UCSD-AML1 (cell line): ENCODE data around the gene NDUFA8.

ENCODE experiments used
- DNase-seq: peaks from one replicate; lab custom pipeline; 2025; ENCODE audit not compliant: unreplicated experiment; lab: John Stamatoyannopoulos, UW

NDUFA8 gene

GRCh38 chr9:122186301-122186700 is 26.7 kb upstream of the NDUFA8 start:
- DNase-seq = no peak

DNA sequence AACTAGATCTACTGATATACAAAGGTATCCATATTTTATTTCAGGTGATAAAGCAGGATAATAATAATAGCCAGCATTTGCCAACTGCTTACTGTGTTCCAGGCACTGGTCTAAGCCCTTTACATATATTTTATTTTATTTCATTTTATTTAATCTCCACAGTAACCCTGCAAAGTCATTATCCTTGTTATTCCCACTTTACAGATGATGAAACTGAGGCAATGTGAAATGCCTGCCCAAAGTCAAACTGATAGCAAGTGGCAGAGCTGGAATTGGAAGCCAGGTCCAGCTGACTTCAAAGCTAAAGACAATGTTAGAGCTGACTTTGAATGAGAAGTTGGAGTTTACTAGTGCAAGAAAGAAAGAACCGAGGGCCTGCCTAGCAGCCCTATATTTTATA is 25.0 kb upstream of the NDUFA8 start:
- no peak for DNase-seq

GRCh38 chr9:122183501-122183900 is 23.9 kb upstream of the NDUFA8 start:
- no peak for DNase-seq

DNA sequence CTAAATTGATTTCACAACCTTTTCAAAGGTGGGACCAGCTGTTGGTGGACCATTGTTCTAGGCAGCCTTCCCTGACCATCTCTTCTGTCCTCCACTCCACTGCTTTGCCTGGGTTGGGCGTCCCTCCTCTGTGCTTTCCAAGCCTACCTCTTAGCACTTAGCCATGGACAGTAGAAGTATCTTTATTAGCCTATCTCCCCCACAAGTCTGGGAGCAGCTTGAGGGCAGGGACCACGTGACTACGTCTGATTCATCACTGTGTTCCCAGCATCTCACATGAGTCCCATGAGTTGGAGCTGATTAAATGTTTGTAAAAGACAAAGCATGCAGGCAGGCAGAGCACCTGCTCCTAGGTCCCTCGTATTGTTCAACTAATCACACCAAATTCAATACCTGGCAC is 21.1 kb upstream of the NDUFA8 start:
- no peak for DNase-seq

- no peak for DNase-seq
Observed at GRCh38 chr9:122179690-122180074, 20.1 kb upstream of the NDUFA8 start.

GRCh38 chr9:122179054-122179689 is 19.6 kb upstream of the NDUFA8 start:
- DNase-seq = no peak

DNA sequence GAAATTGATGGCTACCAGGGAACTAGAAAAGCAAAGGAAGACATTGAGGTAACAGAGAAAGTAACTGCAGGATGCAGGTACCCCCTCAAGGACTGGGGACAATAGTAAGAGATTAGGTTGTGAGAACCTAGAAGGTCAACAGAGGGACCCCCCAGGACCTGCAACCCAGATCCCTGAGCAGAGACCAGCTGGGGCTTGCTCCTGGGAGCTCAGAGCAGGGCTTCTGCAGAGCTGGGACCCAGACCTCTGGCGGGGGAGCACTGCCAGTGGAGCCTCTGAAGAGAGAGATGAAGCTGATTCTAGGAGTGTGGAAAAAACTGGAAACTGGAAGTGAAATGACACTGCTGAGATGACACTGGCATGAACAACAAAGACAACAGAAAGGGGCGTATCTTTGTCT is 17.3 kb upstream of the NDUFA8 start:
- no peak for DNase-seq

GRCh38 chr9:122173670-122174069 is 14.1 kb upstream of the NDUFA8 start:
- no peak for DNase-seq

GRCh38 chr9:122172131-122172530 is 12.6 kb upstream of the NDUFA8 start:
- no peak for DNase-seq

DNA sequence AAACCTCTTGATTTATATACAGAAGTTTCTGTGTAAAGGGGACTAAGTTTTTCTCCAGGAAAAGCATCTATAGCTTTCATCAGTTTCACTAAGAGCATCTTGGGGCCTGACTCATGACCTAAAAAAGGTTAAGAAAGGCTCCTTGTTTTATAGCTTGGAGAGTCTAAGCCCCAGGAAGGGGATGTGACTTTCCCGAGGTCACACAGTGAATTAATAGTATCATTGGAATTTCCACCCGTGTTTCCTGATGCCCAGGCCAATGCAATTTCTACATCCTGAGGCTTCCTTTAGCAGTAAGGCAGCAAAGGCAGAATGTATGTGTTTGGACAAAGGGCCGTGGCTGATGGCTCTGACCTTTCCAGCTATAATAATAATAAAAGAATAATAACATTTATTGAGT is 8.8 kb upstream of the NDUFA8 start:
- DNase-seq = no peak

DNA sequence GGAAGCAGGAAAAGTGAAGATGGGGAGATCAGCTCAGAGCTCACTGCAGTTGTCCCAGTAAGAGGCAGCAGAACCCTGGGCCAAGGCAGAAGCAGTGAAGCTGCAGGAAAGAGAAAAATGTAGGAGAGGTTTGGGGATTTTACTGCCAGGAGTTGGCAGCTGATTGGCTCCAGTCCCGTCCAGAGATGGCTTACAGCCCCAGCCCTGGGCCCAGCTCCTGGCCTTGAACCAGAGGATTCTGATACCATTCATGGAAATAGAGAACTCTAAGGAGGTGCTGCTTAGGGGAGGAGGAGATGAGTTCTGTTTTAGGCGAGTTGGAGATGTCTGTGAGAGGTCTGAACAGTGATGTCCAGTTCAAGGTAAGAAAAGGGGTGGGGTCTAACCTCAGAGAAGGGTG is 4.7 kb upstream of the NDUFA8 start:
- no peak for DNase-seq

GRCh38 chr9:122162415-122162814 is 2.8 kb upstream of the NDUFA8 start:
- DNase-seq = no peak

DNA sequence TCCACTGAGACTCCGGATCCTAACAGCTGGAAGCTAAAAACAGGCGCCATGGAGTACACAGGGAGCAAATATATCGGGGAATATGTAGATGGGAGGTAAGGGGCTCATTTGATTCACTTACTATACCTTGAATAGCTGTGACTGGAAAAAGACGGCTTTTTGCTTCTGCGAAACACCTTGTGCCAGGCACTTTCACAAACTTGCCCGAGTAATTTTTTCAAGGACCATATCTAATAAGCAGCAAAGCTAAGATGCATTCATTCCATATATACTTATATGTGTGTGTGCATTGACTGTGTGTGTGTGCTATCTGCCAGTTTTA is 307 bp upstream of the NDUFA8 start:
- no peak for DNase-seq

GRCh38 chr9:122158202-122158601 is 1.4 kb downstream of the NDUFA8 start:
- DNase-seq = peak; percentile 54

GRCh38 chr9:122155796-122156195 is 3.8 kb downstream of the NDUFA8 start:
- DNase-seq = no peak

- DNase-seq = no peak
Observed at GRCh38 chr9:122151267-122151828, 8.2 kb downstream of the NDUFA8 start.

- DNase-seq = no peak
Observed at GRCh38 chr9:122145592-122145863, 14.1 kb downstream of the NDUFA8 start.

DNA sequence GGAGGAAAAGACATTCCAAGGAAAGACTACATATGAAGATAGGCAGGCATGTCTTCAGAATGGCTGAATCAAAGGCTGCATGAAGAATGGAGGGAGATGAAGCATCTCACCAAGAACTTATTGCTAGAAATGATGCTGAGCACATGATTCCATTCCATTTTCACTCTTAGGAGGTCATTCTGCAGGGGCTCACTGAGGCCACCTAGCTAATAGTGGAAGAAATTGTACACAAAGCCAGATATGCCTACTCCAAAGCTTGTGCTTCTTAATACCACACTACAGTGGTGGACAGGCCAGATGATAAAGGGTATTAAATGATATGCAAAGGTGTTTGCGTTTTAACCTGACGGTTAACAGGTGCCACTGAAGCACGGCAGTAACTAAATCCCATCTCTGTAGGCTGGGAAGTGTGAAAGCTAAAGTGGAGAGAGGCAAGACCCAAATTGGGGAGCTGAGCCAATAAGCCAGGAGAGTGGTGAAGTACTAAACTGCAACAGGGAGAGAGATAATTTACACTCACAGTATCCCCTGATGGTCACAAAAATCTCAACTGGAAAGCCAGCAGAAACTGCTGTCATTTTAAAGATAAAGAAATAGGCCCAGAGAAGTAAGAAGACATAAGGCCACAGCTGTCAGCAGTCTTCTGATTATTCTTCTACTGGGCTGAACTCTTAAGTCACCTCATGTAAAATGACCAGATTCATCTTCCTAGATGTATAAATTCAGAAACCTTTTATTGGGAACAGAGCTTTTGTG is 14.6 kb downstream of the NDUFA8 start:
- no peak for DNase-seq

DNA sequence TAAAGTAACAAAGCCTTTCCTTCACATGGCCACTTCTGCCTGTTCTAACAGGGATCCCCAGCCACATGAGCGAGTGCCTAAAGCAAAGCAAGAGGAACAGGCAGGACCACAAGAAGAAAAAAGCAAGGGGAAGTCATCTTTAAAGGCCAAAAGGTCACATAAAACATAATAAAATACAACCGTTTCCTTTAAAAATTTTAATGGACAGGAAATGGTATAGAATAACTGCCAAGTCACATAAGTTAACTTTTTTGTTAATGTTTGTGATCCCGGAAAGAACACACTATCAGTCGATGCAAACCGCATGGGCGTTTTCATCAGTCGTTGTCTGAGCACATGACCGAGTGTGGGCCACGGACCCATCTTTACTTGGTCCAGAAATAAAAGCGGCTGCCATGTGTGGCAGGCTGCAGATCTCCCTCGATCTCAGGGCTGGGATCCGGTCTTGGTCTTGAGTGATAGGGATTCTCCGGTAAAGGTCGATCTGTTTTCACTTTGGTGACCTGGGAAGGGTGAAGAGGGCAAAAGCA is 15.6 kb downstream of the NDUFA8 start:
- peak; percentile 43 for DNase-seq

- no peak for DNase-seq
Observed at GRCh38 chr9:122143296-122143695, 16.3 kb downstream of the NDUFA8 start.

- DNase-seq = no peak
Observed at GRCh38 chr9:122141671-122142070, 17.9 kb downstream of the NDUFA8 start.

DNA sequence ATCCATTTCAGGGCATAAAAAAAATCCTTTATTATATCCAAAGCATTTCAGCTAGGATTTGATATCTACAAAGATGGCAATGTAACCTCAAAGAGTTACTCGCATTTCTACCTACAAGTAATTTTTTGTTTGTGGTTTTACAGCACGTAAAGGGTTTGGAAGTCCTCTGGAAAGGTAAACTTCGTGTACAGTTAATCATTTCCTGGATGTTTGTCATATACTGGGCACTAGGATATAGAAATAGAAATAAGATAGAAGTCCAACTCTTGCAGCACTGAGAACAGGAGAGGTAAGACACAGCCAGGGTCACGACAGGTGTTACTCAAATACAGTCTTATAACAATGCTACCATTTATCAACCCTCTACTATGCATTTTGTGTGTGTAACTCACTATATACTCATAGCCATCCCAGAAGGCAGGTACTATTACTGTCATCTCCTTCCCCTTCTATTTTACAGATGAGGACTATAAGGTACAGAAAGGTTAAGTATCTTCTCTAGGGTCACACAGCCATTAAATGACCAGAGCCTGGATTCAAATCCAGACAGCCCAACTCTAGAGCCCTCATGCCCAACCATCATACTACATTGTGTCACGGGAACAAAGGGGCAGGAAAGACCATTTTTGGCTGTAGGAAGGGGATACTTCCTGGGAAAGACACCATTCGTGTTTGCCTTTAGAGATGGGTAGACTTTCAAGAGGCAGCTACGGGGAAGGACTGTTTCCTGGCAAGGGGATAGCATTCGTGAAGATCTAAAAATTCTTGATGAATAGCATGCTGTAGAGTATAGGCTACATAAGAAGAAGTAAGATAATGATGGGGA is 19.0 kb downstream of the NDUFA8 start:
- DNase-seq = no peak
